Heart left ventricle (tissue), 16 donors: ENCODE data around the gene RBMS3. TPM values are rescaled to one million over a fixed set of nuclear protein-coding genes. Genes with fewer than 3 reads are reported as not detected.
A peak's percentile ranks its signal among the peaks of the same experiment; 100 is the strongest.

Source experiments
- ATAC-seq, 4 donors: fragments of 200-7000 bp; cut with Tn5 transposase; one replicate each; pipeline ENCODE4 v1.9.1; 2020 to 2022; ENCODE audit warnings: moderate library complexity in 4 of 4, mild to moderate bottlenecking in 3 of 4, moderate number of reproducible peaks in 1 of 4
- DNase-seq, 5 donors: peaks; one replicate each; pipeline ENCODE4 v3.0.0-alpha.2; 2020
- H3K27ac ChIP-seq, 12 donors: fragments of 200-600 bp; sonication (generic) in 4 of 12; one replicate each; pipeline versions ENCODE4 v1.5.0 to v1.8.0; 2016 to 2022; ENCODE audit warnings: mild to moderate bottlenecking in 2 of 12
- H3K27me3 ChIP-seq, 9 donors: fragments of 200-600 bp; sonication (generic) in 2 of 9; one replicate each; pipeline versions ENCODE4 v1.5.1 to v1.8.0; 2016 to 2022; ENCODE audit warnings: mild to moderate bottlenecking in 3 of 9
- H3K36me3 ChIP-seq, 9 donors: fragments of 200-600 bp; sonication (generic) in 2 of 9; one replicate each; pipeline versions ENCODE4 v1.5.0 to v1.8.0; 2018 to 2022; ENCODE audit warnings: mild to moderate bottlenecking in 2 of 9
- H3K4me1 ChIP-seq, 12 donors: fragments of 200-600 bp; sonication (generic) in 4 of 12; one replicate each; pipeline versions ENCODE4 v1.5.0 to v1.8.0; 2016 to 2022; ENCODE audit warnings: mild to moderate bottlenecking in 3 of 12
- H3K4me3 ChIP-seq, 12 donors: fragments of 200-600 bp; sonication (generic) in 4 of 12; one replicate each; pipeline versions ENCODE4 v1.5.0 to v1.8.0; 2017 to 2022; ENCODE audit warnings: mild to moderate bottlenecking in 9 of 12, moderate library complexity in 4 of 12
- H3K9me3 ChIP-seq, 12 donors: fragments of 200-600 bp; sonication (generic) in 4 of 12; one replicate each; pipeline versions ENCODE4 v1.5.0 to v1.8.0; 2016 to 2022; ENCODE audit warnings: mild to moderate bottlenecking in 1 of 12
- POLR2A ChIP-seq, 2 donors: fragments of 450-650 bp; IDR thresholded peaks; one replicate each; pipeline ENCODE4 v1.6.1; 2017; ENCODE audit warnings: antibody characterized with exemption in 2 of 2, mild to moderate bottlenecking in 2 of 2, moderate library complexity in 2 of 2
- WGBS, 4 donors: extraction: QIAGEN DNeasy Blood & Tissue Kit in 2 of 4; methylation state at CpG; one replicate each; pipeline versions ENCODE4 v1.1.5 to v1.1.7; 2013 to 2018; 5-methylcytosine and 5-hydroxymethylcytosine counted together
- intact Hi-C, 10 donors: fragments of 100-400 bp; cut with DNase I; formaldehyde crosslinking; loops; one replicate each; pipeline versions ENCODE4 v1.11.1 to v1.14.2; 2022
- polyA plus RNA-seq, 2 donors: library from polyadenylated mRNA; stranded (reverse); fragments of 200-250 nt; gene quantifications; one replicate each; pipeline ENCODE4 v1.2.3, GENCODE V29; 2013
- total RNA-seq, 9 donors: library from RNA; depleted of rRNA in 2 of 9; stranded (reverse); fragments of >200 nt in 2 of 9; fragmentation: NEBNext Ultra II Directional in 3 of 9; extraction: Animal tissue kit (Norgen Biotek cat#: 25700) in 3 of 9; gene quantifications; one replicate each; pipeline versions ENCODE4 v1.1.0 to v1.2.4, GENCODE V29; 2016 to 2023
- TF ChIP-seq, protein P1 (sequence below), 12 donors: fragments of 200-600 bp; sonication (generic) in 4 of 12; IDR thresholded peaks; one replicate each; pipeline versions ENCODE4 v1.5.0 to v1.8.0; 2018 to 2022; ENCODE audit warnings: antibody characterized with exemption in 12 of 12, mild to moderate bottlenecking in 5 of 12
- donor health status: ischemic (EF 13 %, LVEDD 7.1; RV severe dilation, severe dysfunction).
- donor health status: healthy with polysubstance abuse.
- donor health status: DM: no; HTN: yes; CAD: no.
- donor health status: DM: no; HTN: no; CAD: no.
- donor health status: ischemic (EF 25% LVEDD 6.9; RV normal size, moderate dysfunction).
- donor health status: ischemic (EF 25% LVEDD 5.7; RV mildly dilated, moderate dysfunction).
- donor health status: healthy.
- donor health status: DM: yes; HTN: yes; CAD: no.
- donor health status: ischemic (EF 35%, LVEDD 5.7; RV mildly dilated, moderate dysfunction).
- donor health status: nonischemic (EF 11% LVEDD 7.7; RV severe dilation, severe dysfunction).
- donor health status: DM: yes; HTN: yes; CAD: no.
- donor health status: PGD.
- donor health status: ischemic (EF 29% LVEDD 5.4; RV normal size, mild dysfunction).
- donor health status: nonischemic (EF 23%, LVEDD 6.1; RV moderate dilation, normal function).

The RBMS3 gene
- total and polyA plus RNA-seq, 11 donors: 4.8 to 35.6 (median 26.1) TPM

DNA sequence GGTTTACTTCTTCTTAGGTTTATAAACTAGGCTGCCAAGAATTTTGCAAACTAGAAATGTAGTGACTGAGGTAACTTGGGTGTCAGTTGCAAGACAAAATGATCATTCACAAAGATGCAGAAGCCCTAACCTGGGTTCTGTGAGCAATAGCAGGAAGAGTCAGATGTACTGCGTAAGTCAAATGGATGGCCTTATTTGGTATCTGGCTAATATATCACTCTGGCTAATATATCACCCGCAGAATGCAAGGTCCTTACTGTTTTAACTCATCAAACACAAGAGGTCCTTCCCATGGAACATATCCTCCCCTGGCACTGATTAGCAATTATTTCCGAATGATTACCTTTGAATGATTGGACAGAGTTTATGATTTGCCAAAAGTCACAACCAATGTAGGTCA is 37.4 kb downstream of the RBMS3 start:
- Histone ChIP-seq H3K27ac (peak overlapping the region in 1 of 12 donors; percentile 44), H3K36me3 (no peaks in the 10 kb centered on the region), H3K4me1 (peaks cover 5 to 83% (median 51%) of the 10 kb centered on the region in 12 donors), H3K27me3 (no peaks in the 10 kb centered on the region), H3K4me3 (no peak overlapping the region), H3K9me3 (no peaks in the 10 kb centered on the region)
- DNase-seq: no peak
- no peak for ATAC-seq
- TF ChIP-seq, protein P1, sequence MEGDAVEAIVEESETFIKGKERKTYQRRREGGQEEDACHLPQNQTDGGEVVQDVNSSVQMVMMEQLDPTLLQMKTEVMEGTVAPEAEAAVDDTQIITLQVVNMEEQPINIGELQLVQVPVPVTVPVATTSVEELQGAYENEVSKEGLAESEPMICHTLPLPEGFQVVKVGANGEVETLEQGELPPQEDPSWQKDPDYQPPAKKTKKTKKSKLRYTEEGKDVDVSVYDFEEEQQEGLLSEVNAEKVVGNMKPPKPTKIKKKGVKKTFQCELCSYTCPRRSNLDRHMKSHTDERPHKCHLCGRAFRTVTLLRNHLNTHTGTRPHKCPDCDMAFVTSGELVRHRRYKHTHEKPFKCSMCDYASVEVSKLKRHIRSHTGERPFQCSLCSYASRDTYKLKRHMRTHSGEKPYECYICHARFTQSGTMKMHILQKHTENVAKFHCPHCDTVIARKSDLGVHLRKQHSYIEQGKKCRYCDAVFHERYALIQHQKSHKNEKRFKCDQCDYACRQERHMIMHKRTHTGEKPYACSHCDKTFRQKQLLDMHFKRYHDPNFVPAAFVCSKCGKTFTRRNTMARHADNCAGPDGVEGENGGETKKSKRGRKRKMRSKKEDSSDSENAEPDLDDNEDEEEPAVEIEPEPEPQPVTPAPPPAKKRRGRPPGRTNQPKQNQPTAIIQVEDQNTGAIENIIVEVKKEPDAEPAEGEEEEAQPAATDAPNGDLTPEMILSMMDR (IDR thresholded peaks at IDR 0.05): no peak
- TF ChIP-seq POLR2A (IDR thresholded peaks at IDR 0.05): no peak
- WGBS, 4 donors: 91 to 95% (median 92%) methylated on average over 3 of the region's 3 CpGs
- intact Hi-C loops: no loop called here

DNA sequence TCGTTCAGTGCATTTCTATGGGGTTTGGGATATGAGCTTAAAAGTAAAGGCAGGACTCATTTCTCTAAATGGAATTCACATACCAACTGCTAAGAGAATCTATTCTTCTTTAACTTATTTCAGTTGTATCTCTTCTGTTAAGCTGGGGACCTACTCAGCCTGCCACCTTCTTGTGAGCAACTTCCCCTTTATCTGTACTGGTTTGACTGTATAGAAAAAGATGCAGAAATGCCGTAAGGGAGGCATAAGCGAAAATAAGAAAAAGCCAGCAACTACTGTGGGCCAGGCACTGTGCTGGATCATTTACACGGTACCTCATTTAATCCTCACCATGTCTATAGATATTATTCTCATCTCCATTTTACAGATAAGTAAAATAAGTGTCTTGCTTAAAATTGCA is 38.4 kb downstream of the RBMS3 start:
- intact Hi-C loops: no loop called here
- 88 to 93% (median 90%) methylated on average over 4 of the region's 4 CpGs for WGBS, 4 donors
- no peak for ATAC-seq
- Histone ChIP-seq H3K9me3 (no peaks in the 10 kb centered on the region), H3K4me1 (peaks cover 4 to 81% (median 49%) of the 10 kb centered on the region in 12 donors), H3K27ac (peak overlapping the region in 5 of 12 donors; percentile 7 to 63 (median 22)), H3K27me3 (no peaks in the 10 kb centered on the region), H3K36me3 (no peaks in the 10 kb centered on the region), H3K4me3 (no peak overlapping the region)
- TF ChIP-seq, protein P1 (IDR thresholded peaks at IDR 0.05): no peak
- no peak for TF ChIP-seq POLR2A (IDR thresholded peaks at IDR 0.05)
- no peak for DNase-seq

DNA sequence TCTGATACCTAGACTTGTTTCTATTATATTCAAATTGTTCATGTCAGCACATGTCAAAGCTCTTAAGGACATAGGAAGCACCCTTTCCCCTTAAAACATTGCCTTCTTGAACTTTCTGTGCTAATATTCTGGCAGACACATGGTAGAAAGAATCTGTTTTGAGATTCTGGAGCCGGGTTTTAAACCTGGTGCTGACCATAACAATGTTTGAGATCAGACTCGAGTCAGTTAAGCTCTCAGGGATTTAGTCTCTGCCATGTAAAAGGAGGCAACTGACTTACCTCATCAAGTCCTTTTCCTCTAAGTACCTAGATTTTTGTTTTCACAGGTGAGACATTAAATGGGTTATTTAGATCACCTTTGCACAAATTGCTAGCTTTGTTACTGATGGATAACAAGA is 38.9 kb downstream of the RBMS3 start:
- intact Hi-C loops: loop anchor here in 3 of 10 donors (5.0 kb wide), 2 partner anchors 32 to 37 kb away; partner anchors contain the start of gene RBMS3 (in 1 of the 3)
- ATAC-seq (no peak), DNase-seq (no peak)
- WGBS, 4 donors: 22 to 39% (median 31%) methylated on average over 2 of the region's 2 CpGs
- H3K27me3 ChIP-seq: no peaks in the 10 kb centered on the region
- no peak for TF ChIP-seq POLR2A (IDR thresholded peaks at IDR 0.05)
- TF ChIP-seq, protein P1 (IDR thresholded peaks at IDR 0.05): no peak
- H3K9me3 ChIP-seq: no peaks in the 10 kb centered on the region
- peak overlapping the region in 8 of 12 donors; percentile 7 to 63 (median 32) for H3K27ac ChIP-seq
- H3K4me3 ChIP-seq: peak overlapping the region in 3 of 12 donors; percentile 7 to 32 (median 8)
- H3K36me3 ChIP-seq: no peaks in the 10 kb centered on the region
- peaks cover 4 to 81% (median 49%) of the 10 kb centered on the region in 12 donors for H3K4me1 ChIP-seq

DNA sequence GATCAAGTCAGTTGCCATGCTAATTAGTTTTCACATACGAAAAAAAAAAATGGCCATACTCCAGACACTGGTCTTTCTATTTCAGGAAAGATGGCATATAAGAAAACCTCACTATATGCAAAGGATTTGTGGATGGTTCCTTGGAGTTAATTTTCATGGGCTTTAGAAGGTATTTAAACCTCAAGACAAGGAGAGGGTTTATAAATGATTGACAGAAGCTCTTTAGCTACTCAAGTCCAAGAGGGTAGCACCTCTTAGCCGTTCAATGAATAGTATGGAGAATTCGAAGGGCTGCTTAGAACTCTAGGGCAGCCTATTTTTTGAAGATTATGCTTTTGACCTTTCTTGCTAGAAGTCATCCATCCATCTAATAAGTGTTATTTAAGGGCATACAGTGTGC is 41.7 kb downstream of the RBMS3 start:
- intact Hi-C loops: loop anchor here in 3 of 10 donors (5.0 kb wide), 2 partner anchors 35 to 40 kb away; partner anchors contain the start of gene RBMS3 (in 1 of the 3)
- no peak for ATAC-seq
- no peak for DNase-seq
- H3K27ac ChIP-seq: no peak overlapping the region
- no peak overlapping the region for H3K4me3 ChIP-seq
- peaks cover 3 to 66% (median 37%) of the 10 kb centered on the region in 12 donors for H3K4me1 ChIP-seq
- WGBS, 4 donors: 79 to 91% (median 83%) methylated on average over 3 of the region's 3 CpGs
- H3K27me3 ChIP-seq: no peaks in the 10 kb centered on the region
- no peak for TF ChIP-seq POLR2A (IDR thresholded peaks at IDR 0.05)
- TF ChIP-seq, protein P1 (IDR thresholded peaks at IDR 0.05): no peak
- no peaks in the 10 kb centered on the region for H3K9me3 ChIP-seq
- H3K36me3 ChIP-seq: no peaks in the 10 kb centered on the region
